ENCODE measurements around the gene PPIP5K1.

GRCh38 chr15:43492673-43493601, 97.1 kb downstream of the PPIP5K1 start, which contains the start of gene TP53BP1:
- TF ChIP-seq GATA3 (IDR thresholded peaks at IDR 0.05; ENCODE audit: low read depth, low read length), result no peak
- no peak for TF ChIP-seq GATA2 (IDR thresholded peaks at IDR 0.05; ENCODE audit: low read depth, low read length)

All from SH-SY5Y (cell line).